HG02840 (cell line): ENCODE results near the gene RGS9.
A peak's percentile ranks its signal among the peaks of the same experiment; 100 is the strongest.
"Not testable (repeated sequence)": the region's sequence is repeated elsewhere in the genome, so short reads cannot be mapped to it uniquely, and the experiment has no call there.

Source experiments
- ATAC-seq: cut with Tn5 transposase; IDR thresholded peaks from one replicate; pipeline ENCODE4 v1.9.1; 2021; ENCODE audit warnings: mild to moderate bottlenecking, moderate library complexity, moderate number of reproducible peaks; ENCODE audit not compliant: unreplicated experiment, low FRiP score

The RGS9 gene

GRCh38 chr17:65109990-65110680, 27.0 kb upstream of the RGS9 start:
- ATAC-seq: no peak

DNA sequence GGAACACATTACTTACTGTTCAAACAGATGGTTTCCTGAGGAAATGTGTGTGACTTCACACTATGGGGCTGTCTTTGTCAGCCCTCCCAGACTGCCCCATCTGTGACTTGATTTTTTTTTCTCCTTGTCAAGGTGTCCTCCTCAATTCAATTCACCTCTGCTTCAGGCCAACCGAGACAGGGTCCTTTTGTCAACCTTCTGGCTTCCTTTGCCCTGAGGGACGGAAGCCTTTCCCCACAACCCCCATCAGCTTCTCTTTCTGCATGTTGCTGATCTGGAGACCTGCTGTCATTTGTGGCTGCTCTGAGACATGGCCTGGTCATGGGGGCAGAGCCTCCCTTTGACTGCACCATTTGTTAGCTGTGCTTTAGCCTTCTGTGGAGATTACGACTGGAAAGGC, 21.3 kb upstream of the RGS9 start:
- ATAC-seq: no peak

DNA sequence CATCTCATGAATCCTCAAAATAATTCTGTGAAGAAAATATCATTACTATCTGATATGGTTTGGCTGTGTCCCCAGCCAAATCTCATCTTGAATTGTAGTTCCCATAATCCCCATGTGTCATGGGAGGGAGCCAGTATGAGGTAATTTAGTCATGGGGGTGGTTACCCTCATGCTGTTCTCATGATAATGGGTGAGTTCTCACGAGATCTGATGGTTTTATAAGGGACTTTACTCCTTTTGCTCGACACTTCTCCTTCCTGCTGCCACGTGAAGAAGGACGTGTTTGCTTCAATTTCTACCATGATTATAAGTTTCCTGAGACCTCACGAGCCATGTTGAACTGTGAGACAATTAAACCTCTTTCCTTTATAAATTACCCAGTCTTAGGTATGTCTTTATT, 20.7 kb upstream of the RGS9 start:
- ATAC-seq: not testable (repeated sequence)

GRCh38 chr17:65117384-65118035, 19.7 kb upstream of the RGS9 start:
- no peak for ATAC-seq

DNA sequence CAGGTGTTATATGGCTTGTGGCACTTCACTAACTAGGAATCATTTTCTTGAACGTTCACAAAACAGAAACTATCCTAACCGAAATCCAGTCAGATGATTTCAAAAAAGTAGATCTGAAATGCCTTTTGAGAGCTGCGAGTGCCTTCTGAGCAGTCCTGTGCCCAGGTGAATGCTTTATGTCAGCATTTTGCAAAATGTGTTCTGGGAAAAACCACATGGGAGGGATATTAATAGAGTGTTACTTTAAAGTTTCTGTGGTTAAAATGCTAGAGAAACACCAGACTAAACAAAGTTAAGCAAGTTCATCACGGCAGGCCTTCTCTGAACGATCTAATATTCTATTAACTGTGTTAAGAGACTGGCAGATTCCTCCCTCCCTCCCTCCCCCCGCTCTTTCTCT, 15.8 kb upstream of the RGS9 start:
- no peak for ATAC-seq

DNA sequence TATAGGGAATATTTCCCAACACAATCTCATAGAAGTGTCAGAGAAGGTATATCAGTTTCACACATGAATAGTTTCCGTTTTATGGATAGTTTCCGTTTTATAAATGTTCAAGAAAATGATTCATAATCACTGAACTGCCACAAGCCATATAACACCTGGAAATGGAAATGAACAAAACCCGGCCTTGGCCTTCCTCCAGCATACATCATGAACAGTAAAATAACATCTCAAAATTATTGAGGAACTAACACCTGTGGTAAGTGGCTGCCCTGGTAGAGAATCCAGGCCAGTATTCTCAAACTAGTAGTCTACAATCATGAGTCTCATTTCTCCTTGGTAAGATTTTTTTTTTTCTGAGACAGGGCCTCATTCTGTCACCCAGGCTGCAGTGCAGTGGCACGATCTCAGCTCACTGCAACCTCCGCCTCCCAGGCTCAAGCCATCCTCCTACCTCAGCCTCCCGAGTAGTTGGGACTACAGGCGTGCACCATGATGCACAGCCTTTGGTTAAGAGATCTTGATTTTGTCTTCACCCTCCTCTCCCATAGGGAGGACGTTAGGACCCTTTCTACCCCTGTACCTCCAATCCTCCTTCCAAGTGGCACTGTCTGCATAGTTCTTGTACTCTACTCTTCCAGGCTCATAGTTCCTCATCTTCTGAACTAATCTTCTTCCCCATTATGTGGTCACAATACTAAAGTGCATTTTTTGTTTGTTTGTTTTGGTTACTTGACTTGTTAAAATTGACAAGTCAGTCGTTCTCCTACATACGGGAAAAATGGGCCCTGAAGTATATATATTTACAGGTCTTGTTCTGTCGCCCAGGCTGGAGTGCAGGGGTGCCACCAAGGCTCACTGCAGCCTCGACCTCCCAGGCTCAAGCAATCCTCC, 15.0 kb upstream of the RGS9 start:
- no peak for ATAC-seq

DNA sequence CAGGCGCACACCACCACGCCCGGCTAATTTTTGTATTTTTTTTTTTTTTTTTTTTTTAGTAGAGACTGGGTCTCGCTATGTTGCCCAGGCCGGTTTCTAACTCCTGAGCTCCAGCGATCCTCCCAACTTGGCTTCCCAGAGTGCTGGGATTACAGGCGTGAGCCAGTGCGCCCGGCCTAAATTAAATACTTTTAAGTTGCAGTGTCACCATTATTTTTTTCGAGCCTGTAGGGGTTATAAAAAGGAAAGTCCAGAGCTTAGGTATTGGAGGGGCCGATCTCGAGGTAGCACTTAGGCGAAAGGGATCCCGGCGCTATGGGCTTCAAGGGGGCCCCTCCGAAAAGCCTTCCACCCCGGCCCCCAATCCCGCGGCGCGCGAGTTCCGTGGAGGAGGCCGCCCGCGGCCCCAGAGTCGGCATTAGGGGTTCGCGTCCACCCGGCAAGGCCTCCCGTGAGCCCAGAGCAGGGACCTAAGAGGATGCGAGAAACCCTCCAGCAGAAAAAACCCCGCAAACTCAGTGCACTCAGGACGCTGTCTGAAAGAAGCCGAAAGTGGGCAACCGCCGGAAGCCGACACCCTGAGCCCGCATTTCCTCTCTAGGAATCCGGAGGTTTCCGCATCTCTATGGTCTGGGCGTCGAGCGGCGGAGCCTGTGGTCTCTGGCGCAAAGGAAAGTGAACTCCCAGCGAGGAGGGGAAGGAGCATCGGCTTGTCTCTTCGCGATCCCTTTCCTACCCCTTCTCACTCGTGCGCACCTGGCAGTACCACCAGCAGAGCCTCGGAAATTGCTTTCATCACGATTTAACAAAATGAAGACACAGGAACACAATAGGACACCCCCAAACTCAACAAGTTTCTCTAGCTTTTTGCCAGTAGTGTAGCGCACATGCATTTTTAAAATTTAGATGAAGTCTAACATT, 14.1 kb upstream of the RGS9 start:
- ATAC-seq: peak; percentile 79

- ATAC-seq: no peak
Measured at GRCh38 chr17:65123757-65124675, 13.2 kb upstream of the RGS9 start.

GRCh38 chr17:65130832-65131231, 6.3 kb upstream of the RGS9 start:
- ATAC-seq: no peak

DNA sequence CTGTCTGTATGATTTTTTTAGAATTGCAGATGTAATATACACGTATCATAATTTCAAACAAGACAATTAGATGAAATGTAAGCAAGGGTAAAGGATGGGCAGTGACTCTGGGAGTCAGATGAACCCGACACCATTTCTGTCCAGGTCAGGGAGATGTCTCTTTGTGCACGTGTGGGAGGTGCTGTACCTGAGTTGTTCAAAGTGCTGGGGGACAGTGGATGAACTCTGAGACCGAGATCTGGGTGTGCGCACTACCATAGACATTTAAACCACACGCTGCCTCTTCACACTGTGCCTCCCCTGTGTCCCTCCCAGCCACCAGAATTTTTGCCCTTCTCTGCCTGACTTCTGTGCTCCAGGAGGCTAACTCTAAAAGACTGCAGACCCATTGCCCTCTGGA, 5.9 kb upstream of the RGS9 start:
- no peak for ATAC-seq

DNA sequence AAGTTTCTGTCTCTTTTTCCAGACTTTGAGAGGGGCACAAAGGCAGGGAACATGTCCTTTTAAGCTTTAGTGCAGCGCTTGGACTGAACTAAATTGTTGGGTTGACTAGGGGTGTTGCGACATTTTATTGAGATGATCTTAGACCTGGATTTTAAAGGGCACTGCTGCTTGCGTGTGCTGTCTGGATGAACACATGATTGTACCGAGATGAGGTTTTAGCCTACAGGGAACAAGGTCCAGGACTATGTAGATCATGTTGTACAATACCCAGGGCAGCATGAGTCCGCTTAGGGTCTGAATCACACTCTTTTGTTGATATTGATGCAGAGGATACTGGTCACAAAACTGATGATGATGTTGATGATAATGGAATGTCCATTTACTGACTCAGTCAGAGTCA, 5.2 kb upstream of the RGS9 start:
- ATAC-seq: no peak

GRCh38 chr17:65134035-65134434, 3.1 kb upstream of the RGS9 start:
- ATAC-seq: no peak

- ATAC-seq: no peak
Measured at GRCh38 chr17:65139101-65139764, 2.1 kb downstream of the RGS9 start.

- no peak for ATAC-seq
Measured at GRCh38 chr17:65142247-65142646, 5.1 kb downstream of the RGS9 start.

DNA sequence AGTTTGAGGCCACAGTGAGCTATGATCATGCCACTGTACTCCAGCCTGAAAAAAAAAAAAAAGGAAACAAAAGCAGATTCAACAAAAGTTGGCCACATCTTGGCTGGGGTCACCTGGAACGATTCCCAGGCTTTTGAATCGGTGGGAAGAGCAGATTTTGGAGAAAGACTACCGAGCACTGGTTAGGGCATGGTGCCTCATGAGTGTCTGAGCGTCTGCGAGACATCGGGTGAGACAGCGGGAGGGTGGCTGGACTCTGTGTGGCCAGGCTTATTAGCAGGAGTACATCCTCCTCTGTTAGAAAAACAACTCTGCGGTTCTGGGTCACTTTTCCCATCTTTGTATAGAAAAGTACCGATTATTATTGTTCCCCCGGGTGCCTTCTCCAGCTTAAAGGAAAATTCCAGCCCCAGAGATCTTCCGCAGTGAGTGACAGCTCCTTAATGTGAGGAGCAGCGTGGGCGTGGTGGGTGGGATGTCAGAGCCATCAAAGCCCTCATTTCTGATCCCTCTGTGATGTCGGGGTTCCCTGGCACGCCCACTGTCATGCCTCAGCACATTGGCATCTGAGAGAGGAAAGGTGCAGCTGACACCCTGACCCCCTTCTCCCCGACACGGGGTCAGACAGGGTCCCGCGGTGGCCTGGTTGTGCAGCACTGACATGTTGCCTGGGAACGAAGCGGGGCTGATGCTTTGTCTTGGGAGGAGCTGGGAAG, 6.9 kb downstream of the RGS9 start:
- ATAC-seq: no peak

GRCh38 chr17:65145743-65146142, 8.6 kb downstream of the RGS9 start:
- no peak for ATAC-seq

GRCh38 chr17:65147955-65148354, 10.8 kb downstream of the RGS9 start:
- no peak for ATAC-seq
